Karpas-422 (cell line): ENCODE data around the gene SEMA7A. TPM values are rescaled to one million over a fixed set of nuclear protein-coding genes. Genes with fewer than 3 reads are reported as not detected.

Experiments
- DNase-seq: peaks from one replicate; pipeline ENCODE4 v3.0.0-alpha.2; 2015
- H2AFZ ChIP-seq: fragments of 200-600 bp; sonication (generic); 2 replicates; pipeline ENCODE4 v1.6.1; 2014; ENCODE audit warnings: antibody characterized with exemption, low read length, mixed read lengths
- H3K27ac ChIP-seq: fragments of 200-600 bp; sonication (generic); 2 replicates; pipeline ENCODE4 v1.5.1; 2014; ENCODE audit warnings: mild to moderate bottlenecking, low read length, moderate library complexity
- H3K27me3 ChIP-seq: fragments of 200-600 bp; sonication (generic); 2 replicates; pipeline ENCODE4 v1.6.1; 2014; ENCODE audit warnings: low read length, mixed read lengths
- H3K36me3 ChIP-seq: fragments of 200-600 bp; sonication (generic); 2 replicates; pipeline ENCODE4 v1.6.1; 2014; ENCODE audit warnings: low read length, mixed read lengths; ENCODE audit not compliant: insufficient read depth
- H3K4me1 ChIP-seq: fragments of 200-600 bp; sonication (generic); 2 replicates; pipeline ENCODE4 v1.6.1; 2014; ENCODE audit warnings: mild to moderate bottlenecking, low read length, mixed read lengths
- H3K4me2 ChIP-seq: fragments of 200-600 bp; sonication (generic); 2 replicates; pipeline ENCODE4 v1.6.1; 2014; ENCODE audit warnings: low read length, low read depth, mild to moderate bottlenecking; ENCODE audit not compliant: poor library complexity, severe bottlenecking
- H3K4me3 ChIP-seq: fragments of 200-600 bp; sonication (generic); 2 replicates; pipeline ENCODE4 v1.5.1; 2014; ENCODE audit warnings: mild to moderate bottlenecking, antibody characterized with exemption, low read length, mixed read lengths
- H3K79me2 ChIP-seq: fragments of 200-600 bp; sonication (generic); 2 replicates; pipeline ENCODE4 v1.6.1; 2014; ENCODE audit warnings: mild to moderate bottlenecking, low read length, mixed read lengths
- H3K9ac ChIP-seq: fragments of 200-600 bp; sonication (generic); 2 replicates; pipeline ENCODE4 v1.6.0; 2014; ENCODE audit warnings: low read length
- H3K9me2 ChIP-seq: fragments of 200-600 bp; sonication (generic), shearing (Covaris generic); replicated peaks from 2 replicates; pipeline ENCODE4 v1.6.0; 2014; ENCODE audit warnings: mild to moderate bottlenecking, low read length, moderate library complexity; ENCODE audit not compliant: insufficient read depth
- H3K9me3 ChIP-seq: fragments of 300-700, 200-600 bp; sonication (generic); 2 replicates; pipeline ENCODE4 v1.6.1; 2014; ENCODE audit warnings: low read length, mixed read lengths
- H4K20me1 ChIP-seq: fragments of 200-600 bp; sonication (generic); 2 replicates; pipeline ENCODE4 v1.6.1; 2014; ENCODE audit warnings: mild to moderate bottlenecking, antibody characterized with exemption, low read length, low read depth; ENCODE audit not compliant: insufficient read depth
- total RNA-seq: library from RNA; depleted of rRNA; stranded (reverse); fragments of >200 nt; shearing (Covaris generic); gene quantifications from 2 replicates; pipeline ENCODE4 v1.2.3, GENCODE V29; 2014; ENCODE audit warnings: low replicate concordance

Gene SEMA7A
- total RNA-seq, 1 experiment from 2014 or later, result 41.6 TPM

DNA sequence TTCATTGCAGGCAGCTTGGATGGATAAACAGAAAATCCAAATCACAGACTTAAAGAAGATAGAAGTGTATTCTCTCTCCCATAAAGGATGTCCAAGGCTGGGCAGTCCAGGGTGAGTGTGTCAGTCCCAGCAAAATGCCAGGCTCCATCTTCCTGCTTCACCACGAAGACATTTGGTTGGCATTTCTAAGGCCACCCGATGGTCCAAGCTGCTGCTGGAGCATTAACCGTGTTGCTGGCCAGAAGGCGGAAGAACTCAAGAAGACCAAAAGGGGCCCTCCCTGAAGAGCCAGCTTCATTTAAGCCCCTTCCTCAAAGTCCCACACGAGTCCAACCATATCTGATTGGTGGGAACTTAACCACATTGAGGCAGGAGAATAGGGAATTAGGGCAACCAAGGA, 63.3 kb downstream of the SEMA7A start:
- DNase-seq, result no peak
- H2AFZ ChIP-seq, result no peak overlapping the region
- H3K36me3 ChIP-seq, result no peaks in the 10 kb centered on the region
- H4K20me1 ChIP-seq, result no peaks in the 10 kb centered on the region
- no peak overlapping the region for H3K9ac ChIP-seq
- H3K27ac ChIP-seq, result no peak overlapping the region
- peaks cover 20% of the 10 kb centered on the region for H3K4me1 ChIP-seq
- no peaks in the 10 kb centered on the region for H3K9me3 ChIP-seq
- no peaks in the 10 kb centered on the region for H3K79me2 ChIP-seq
- no peaks in the 10 kb centered on the region for H3K9me2 ChIP-seq
- no peaks in the 10 kb centered on the region for H3K27me3 ChIP-seq
- no peak overlapping the region for H3K4me2 ChIP-seq
- H3K4me3 ChIP-seq, result no peak overlapping the region

GRCh38 chr15:74369756-74370155, 64.0 kb downstream of the SEMA7A start:
- no peak for DNase-seq
- H3K79me2 ChIP-seq, result no peaks in the 10 kb centered on the region
- H3K4me1 ChIP-seq, result peaks cover 16% of the 10 kb centered on the region
- no peak overlapping the region for H3K4me3 ChIP-seq
- H3K27me3 ChIP-seq, result no peaks in the 10 kb centered on the region
- no peak overlapping the region for H3K4me2 ChIP-seq
- H4K20me1 ChIP-seq, result no peaks in the 10 kb centered on the region
- H3K36me3 ChIP-seq, result no peaks in the 10 kb centered on the region
- H2AFZ ChIP-seq, result no peak overlapping the region
- no peaks in the 10 kb centered on the region for H3K9me3 ChIP-seq
- no peak overlapping the region for H3K9ac ChIP-seq
- no peak overlapping the region for H3K27ac ChIP-seq
- no peaks in the 10 kb centered on the region for H3K9me2 ChIP-seq

DNA sequence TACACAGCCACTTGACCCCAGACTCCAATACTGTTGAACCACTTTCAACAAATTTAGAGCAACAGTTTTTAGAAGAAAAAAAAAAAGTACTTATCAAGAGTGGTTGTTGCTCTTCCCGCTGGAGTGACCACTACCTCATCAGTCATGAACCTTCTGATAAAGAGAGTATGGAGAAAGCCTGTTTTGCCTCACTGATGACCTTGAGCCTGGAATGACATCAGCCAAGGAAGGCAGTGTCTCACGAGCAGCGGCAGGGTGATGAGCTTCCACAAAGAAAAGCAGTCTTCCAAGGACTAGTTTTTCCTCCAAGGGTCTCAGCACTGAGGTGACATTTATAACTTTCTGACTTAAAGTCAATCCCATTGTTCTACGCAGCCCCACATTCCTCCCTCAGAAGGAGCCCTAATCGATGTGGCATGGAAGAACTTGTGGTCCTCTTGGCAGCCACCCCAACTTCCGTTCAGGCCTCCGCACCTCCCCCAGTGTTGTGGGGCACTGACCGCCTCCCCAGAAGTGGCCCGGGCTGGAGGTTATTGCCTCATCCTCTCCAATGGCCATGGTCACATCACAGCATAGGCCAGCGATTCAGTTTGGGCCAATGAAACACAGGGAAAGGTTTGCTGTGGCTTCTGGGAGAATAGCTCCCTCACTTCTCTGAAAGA, 64.5 kb downstream of the SEMA7A start:
- no peak for DNase-seq
- no peak overlapping the region for H3K27ac ChIP-seq
- no peaks in the 10 kb centered on the region for H3K79me2 ChIP-seq
- H2AFZ ChIP-seq, result no peak overlapping the region
- H3K9me3 ChIP-seq, result no peaks in the 10 kb centered on the region
- no peaks in the 10 kb centered on the region for H3K36me3 ChIP-seq
- no peaks in the 10 kb centered on the region for H4K20me1 ChIP-seq
- H3K4me1 ChIP-seq, result peaks cover 11% of the 10 kb centered on the region
- H3K4me3 ChIP-seq, result no peak overlapping the region
- H3K9ac ChIP-seq, result no peak overlapping the region
- no peaks in the 10 kb centered on the region for H3K9me2 ChIP-seq
- no peaks in the 10 kb centered on the region for H3K27me3 ChIP-seq
- no peak overlapping the region for H3K4me2 ChIP-seq

DNA sequence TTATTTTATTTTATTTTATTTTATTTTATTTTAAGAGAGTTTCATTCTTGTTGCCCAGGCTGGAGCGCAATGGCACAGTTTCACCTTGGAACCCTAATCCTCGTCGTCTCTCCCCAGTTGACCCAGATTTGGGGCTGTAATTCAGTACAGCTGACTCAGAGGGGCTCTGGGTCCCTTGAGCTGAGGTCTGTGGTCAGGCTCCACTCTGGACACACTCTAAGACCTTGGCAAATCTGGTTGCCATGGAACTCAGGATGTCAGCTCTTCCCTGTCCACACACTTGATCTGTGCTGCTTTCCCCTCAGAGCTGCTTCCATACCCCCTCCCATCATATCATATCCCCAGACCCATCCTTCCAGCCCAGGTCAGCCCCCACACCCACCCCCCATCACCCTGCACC, 65.6 kb downstream of the SEMA7A start:
- DNase-seq, result no peak
- no peak overlapping the region for H3K4me2 ChIP-seq
- peaks cover under 1% of the 10 kb centered on the region for H3K4me1 ChIP-seq
- H2AFZ ChIP-seq, result no peak overlapping the region
- H3K4me3 ChIP-seq, result no peak overlapping the region
- H3K9me2 ChIP-seq, result no peaks in the 10 kb centered on the region
- H3K9ac ChIP-seq, result no peak overlapping the region
- no peaks in the 10 kb centered on the region for H3K79me2 ChIP-seq
- H3K27me3 ChIP-seq, result no peaks in the 10 kb centered on the region
- H3K27ac ChIP-seq, result no peak overlapping the region
- H4K20me1 ChIP-seq, result no peaks in the 10 kb centered on the region
- H3K9me3 ChIP-seq, result no peaks in the 10 kb centered on the region
- no peaks in the 10 kb centered on the region for H3K36me3 ChIP-seq

DNA sequence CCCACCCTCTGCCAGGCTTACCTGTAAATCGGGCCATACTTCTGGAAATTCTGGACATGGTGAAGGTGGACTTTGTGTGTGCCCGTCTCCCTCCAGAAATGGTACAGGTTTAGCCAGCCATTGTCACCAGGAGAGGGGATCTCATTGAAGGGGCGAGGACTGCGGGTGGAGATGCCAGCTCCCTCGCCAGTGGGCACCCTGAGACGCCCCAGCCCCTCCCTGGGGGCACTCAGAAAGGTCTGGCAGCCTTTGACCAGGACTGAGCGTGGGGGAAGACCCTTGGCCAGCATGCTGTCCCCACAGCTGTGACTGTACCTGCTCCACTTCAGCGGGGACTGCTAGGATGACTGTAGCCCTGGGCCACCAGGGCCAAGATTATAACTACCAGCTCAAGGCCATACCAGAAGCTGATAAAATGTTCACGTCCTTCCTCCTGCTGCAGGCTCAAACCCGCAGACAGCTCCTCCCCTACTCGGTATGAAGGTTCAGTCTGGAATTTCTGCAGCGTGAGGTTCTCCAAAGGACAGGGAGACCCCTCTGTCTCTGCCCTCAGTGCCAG, 66.4 kb downstream of the SEMA7A start, which contains the start of gene CYP11A1:
Gene CYP11A1 (minus strand): TSS at position 351 of the 559 bp plus-strand sequence. CDS start 61 bp downstream, at position 290.
- Histone ChIP-seq H3K27me3 (no peaks in the 10 kb centered on the region), H3K79me2 (no peaks in the 10 kb centered on the region), H3K36me3 (no peaks in the 10 kb centered on the region), H3K9me2 (no peaks in the 10 kb centered on the region), H4K20me1 (no peaks in the 10 kb centered on the region), H2AFZ (no peak within 1 kb of the TSS), H3K4me3 (no peak within 1 kb of the TSS), H3K4me1 (no peaks in the 10 kb centered on the region), H3K9me3 (no peaks in the 10 kb centered on the region), H3K27ac (no peak within 1 kb of the TSS), H3K9ac (no peak within 1 kb of the TSS), H3K4me2 (no peak within 1 kb of the TSS)
- DNase-seq, result no peak

DNA sequence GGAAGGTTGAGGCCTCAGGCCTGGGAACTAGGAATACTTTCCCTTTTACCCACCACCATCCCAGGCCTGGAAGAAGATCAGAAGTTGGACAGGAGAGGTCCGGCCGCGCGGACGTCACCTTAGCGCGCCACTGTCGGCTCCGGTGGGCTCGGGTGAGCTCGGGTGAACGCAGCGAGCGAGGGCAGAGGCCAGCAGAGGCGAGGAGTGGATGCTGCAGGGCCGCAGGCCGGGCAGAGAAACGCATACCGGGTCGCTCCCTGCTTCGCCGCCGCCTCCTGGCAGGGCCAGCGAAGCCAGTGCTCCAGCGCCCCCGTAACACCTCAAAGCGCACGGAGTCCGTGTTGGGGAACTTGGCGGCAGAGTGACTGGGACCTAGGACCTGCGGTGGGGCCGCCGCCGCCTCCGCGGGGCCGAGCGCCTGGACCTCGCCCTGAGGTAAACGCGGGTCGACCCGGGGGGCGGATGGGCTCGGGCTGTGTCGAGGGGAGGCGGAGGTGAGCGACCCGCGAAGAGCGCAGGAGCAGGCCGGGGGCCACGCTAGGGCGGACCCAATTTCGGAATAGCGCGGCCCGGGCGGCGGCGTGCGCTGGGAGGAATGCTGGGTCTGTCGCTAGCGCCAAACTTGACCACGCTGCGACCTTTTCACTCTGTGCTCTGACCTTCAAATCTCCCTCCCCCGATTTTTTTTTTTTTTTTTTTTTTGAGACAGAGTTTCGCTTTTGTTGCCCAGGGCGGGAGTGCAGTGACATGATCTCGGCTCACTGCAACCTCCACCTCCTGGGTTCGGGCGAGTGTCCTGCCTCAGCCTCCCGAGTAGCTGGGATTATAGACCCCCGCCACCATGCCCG, 67.9 kb downstream of the SEMA7A start:
- H3K4me2 ChIP-seq, result no peak overlapping the region
- H2AFZ ChIP-seq, result no peak overlapping the region
- H3K9ac ChIP-seq, result no peak overlapping the region
- H3K27ac ChIP-seq, result no peak overlapping the region
- no peak for DNase-seq
- no peaks in the 10 kb centered on the region for H3K4me1 ChIP-seq
- no peaks in the 10 kb centered on the region for H3K9me2 ChIP-seq
- no peaks in the 10 kb centered on the region for H3K36me3 ChIP-seq
- H3K79me2 ChIP-seq, result no peaks in the 10 kb centered on the region
- H4K20me1 ChIP-seq, result no peaks in the 10 kb centered on the region
- no peaks in the 10 kb centered on the region for H3K9me3 ChIP-seq
- no peak overlapping the region for H3K4me3 ChIP-seq
- H3K27me3 ChIP-seq, result no peaks in the 10 kb centered on the region

DNA sequence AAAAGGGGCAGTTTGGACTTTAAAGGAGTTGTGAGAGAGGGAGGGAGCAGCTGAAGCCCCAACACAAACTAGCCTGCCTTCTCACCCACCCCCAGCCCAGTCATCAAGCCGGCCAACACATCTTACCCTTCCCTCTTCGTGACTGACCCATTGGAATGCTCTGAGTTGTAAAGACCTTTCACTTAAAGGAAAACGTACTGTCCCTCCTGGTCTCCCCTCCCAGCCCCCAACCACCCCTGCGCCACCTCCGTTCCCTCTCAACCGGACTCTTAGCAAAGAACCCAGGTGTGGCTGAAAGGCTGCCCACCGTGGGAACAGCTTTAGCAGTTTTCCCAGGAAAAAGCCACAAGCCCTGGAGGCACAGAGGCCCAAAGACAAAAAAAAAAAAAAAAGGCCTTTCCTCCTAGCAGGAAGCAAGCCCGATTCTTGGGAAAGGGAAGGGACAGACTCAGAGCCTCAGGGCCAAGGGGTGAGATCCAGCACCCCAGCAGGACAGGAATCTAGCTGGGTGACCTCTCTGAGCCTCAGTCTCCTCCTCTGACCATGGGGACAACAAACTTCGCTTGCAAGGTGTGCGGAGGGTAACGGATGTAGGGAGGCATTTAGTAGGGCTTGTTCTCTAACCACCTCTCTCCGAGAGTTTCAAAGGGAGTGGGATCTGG, 68.7 kb downstream of the SEMA7A start:
- Histone ChIP-seq H3K4me3 (no peak overlapping the region), H3K27me3 (no peaks in the 10 kb centered on the region), H3K27ac (no peak overlapping the region), H4K20me1 (no peaks in the 10 kb centered on the region), H3K9ac (no peak overlapping the region), H3K4me1 (no peaks in the 10 kb centered on the region), H3K36me3 (no peaks in the 10 kb centered on the region), H3K79me2 (no peaks in the 10 kb centered on the region), H2AFZ (no peak overlapping the region), H3K9me2 (no peaks in the 10 kb centered on the region), H3K4me2 (no peak overlapping the region), H3K9me3 (no peaks in the 10 kb centered on the region)
- DNase-seq, result no peak

DNA sequence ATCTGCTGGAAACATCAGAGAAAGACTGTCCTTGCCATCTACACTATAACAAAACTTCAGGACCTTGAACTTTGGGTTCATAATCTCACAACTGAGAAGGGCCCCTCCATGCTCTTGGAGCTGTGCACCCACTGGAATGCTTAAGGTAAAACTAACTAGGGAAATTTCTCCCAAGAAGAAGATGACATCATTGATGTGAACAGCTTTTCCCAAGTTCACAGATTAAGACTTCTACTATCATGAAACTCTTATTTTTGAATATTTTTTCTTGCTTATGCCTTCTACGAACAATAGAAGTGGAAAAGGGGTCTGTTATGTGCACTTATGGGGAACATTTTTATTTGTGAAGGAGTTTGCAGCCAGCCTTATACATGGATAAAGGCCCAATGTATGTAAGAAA, 71.3 kb downstream of the SEMA7A start:
- Histone ChIP-seq H2AFZ (no peak overlapping the region), H3K27me3 (no peaks in the 10 kb centered on the region), H3K4me3 (no peak overlapping the region), H3K9me2 (no peaks in the 10 kb centered on the region), H3K79me2 (no peaks in the 10 kb centered on the region), H3K36me3 (no peaks in the 10 kb centered on the region), H4K20me1 (no peaks in the 10 kb centered on the region), H3K4me1 (no peaks in the 10 kb centered on the region), H3K27ac (no peak overlapping the region), H3K4me2 (no peak overlapping the region), H3K9ac (no peak overlapping the region), H3K9me3 (no peaks in the 10 kb centered on the region)
- no peak for DNase-seq
